Stimulated activated CD8-positive, alpha-beta memory T cell treated with anti-CD3 and anti-CD28 coated beads, Interleukin-4, amount 100 ng/mL, for 4 hours (primary cell): ENCODE measurements around the gene CMTM1.

Experiments used
- DNase-seq, 2 donors: peaks; one replicate each; pipeline ENCODE4 v3.0.0-alpha.2; 2020; ENCODE audit warnings: low read depth in 2 of 2, low spot score in 1 of 2

Gene CMTM1

GRCh38 chr16:66566051-66566901 lies at the start of gene CMTM1:
Gene CMTM1, plus strand, starts transcription at chr16:66566439. Its CDS starts 75 bp downstream, at chr16:66566514.
- no peak for DNase-seq

- no peak for DNase-seq
Observed at GRCh38 chr16:66516509-66516807, 49.8 kb upstream of the CMTM1 start.

GRCh38 chr16:66516808-66517585 lies 49.2 kb upstream of the CMTM1 start:
- peak; percentile 43 to 72 for DNase-seq

DNA sequence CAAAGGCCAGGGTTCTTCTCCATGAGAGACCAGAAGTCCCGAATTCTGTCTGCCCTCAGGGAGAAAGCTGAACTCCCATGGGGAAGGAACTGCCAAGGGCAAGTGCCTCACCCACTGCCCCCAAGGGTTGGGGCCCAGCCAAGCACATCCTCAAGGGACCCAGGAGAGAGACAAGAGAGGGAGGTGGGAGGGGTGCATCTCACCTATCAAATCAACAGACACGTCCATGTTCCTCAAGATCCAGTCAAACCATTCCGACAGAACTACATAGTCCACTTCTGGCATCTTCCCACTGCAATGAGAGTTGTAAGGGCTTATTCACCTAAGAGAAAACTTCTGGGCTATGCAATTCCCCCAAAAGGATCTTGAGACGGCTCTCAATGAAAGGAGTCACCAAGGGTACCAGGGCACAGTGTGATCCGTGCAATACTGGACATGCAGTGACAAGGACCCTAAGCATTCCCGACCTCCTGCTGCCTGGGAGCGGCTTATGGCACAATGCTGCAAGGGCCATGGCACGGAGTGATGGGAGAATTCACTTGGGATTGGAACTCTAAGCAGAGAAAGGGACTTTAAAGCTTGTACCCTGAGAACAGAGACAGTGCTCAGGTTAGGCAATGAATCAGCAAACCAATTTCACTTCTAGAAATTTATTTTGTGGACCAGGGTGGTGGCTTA lies 48.5 kb upstream of the CMTM1 start:
- no peak for DNase-seq

DNA sequence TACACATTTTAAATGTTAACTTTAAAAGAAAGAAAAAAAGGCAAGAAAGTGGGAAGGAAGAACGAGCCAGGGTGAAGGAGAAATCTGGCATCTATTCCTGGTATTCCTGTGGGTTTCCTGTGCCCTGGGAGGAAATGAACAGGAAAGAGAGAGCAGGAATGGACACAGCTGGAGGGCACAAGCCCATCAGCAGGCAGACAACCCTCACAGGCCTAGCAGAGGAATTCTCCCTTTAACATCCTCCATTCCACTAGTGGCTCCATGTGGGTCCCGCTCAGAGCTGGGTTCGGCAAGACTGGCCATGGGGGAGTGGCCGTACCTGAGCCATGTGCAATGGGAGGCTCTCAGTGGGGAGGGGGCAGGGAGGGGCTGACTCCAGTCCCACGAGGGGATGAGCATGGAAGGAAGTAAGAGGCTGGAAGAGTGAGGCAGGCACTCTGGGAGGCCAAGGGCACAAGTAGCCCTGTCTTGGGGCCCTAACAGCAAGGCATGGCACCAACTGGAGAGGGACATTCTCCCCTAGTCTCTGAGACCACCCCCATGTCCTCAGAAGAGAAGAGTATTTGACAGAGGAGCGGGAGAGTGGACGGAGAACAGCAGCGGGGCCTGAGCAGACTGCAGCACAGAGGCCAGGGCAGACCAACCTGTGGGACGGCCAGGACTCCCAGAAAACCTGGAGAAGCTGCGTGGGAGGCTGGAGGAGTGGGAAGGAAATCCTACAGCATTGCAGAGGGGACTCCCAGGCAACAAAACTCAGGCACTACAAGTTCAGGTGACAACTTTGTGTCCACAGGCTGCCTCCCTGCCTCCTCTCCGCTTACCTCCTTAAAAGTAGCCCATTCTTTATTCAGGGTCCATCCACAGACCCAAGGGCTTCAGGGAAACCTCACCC lies 46.5 kb upstream of the CMTM1 start:
- no peak for DNase-seq

DNA sequence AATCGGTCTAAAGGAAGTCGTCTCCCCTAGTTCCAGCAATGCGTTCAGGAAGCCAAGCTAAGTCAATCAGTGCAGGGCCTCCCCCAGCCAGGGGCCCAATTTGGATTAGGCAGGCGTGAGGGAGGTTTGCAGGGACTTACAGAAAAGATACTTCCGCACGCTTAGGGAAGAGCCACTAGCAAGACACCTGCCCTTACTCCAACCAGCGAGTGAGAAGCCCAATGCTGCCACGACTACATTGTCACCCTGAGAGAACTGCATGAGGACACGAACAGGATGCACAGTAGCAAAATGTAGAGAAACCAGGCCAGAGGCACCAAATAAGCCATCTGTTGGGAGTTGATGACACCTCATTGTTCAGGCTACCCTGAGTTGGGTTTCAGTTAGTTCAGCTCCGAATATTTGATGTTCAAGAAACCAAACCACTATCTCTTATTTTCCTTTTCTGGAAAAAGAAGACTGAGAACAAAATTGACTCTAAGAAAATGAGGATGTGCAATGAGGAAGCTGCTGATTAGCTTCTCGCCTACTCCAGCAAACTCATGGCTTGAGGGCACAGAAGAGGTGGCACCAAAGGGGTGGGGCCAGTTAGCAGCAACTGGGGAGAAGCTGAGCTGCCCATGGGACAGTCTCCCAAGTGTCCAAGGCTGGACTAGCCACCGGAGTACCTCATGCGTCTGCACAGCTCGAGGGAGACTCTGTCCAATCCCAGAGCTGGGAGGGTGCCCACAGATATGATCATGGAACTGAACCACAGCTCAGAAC lies 45.7 kb upstream of the CMTM1 start:
- DNase-seq: no peak

GRCh38 chr16:66521252-66521713 lies 45.0 kb upstream of the CMTM1 start:
- no peak for DNase-seq

DNA sequence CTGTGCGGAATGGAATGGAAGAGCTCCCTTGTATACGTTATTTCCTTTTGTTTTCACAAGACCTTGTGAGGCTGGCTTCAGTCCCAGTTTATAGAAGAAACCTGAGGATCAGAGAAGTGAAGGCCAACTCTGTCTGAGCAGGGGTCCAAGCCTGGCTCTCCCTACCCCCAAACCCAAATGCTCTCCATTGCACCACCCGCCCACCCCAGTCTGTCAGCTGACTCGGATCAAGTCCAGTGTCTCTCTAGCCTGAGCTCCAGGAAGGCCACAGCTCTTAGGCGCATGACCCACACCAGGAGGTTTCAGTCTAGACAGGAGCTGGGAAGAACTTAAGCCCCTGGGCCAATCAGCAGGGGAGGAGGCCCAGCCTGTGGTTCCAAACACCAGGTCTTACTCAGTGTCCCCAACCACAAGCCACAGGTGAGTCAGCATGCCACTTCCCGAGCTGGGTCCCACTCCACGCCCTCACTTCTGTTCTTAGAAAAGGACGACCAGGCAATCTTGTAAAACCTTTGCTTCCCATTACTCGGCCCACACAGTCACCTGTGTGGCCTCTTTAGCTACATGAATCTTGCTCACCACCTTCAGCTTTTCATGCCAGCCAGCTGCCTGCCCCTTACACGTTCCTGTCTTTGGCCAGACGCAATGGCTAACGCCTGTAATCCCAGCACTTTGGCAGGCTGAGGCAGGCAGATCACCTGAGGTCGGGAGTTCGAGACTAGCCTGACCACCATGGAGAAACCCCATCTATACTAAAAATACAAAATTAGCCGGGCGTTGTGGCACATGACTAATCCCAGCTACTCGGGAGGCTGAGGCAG lies 44.1 kb upstream of the CMTM1 start:
- peak; percentile 90 to 91 for DNase-seq

GRCh38 chr16:66522816-66523590 lies 43.2 kb upstream of the CMTM1 start:
- DNase-seq: no peak

DNA sequence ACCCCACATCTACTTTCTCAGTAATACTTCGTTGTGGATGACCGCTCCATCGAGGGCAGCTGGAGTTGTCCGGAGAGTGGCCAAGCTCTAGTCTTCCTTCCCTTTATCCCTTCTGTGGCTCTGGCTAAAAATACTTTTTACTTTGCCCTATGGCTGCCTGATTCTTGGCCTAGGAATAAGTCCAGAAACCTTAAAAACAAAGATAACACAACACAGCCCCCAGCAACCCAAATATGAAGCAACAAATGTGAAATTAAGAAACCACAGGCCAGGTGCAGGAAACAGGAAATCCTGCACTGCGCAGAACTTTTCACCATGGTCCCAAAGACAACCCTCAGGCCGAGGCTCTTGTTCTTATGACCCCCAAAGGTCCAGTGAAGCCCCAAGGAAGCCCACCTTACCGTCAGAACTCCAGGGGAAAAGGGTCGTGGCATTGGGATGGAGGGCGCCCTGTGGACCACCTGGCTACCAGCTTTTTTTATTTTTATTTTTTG lies 42.3 kb upstream of the CMTM1 start:
- DNase-seq: no peak

DNA sequence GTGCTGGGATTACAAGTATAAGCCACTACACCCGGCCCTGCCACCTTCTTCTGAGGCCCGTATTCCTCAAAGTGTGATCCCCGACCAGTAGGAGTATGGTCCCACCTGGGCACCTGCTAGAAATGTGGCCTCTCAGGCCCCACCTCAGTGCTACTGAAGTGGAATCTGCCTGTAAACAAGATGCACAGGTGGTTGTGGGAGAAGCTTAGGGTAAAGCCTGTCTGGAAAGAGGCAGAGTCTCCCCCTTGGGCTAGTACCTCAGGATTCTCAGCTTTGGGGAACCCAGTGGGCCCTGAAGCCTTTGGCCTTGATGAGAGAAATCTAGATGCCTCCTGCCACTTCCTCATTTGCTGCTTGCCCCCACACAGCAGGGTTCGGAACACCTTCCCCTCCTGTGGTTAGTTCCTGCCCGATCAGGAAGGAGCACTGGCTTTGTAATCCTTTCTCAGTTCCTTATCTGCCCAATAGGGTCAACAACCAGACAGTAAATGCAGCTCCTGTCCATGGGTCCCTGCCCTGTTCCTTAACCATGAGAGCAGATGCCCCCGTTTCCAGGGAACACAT lies 41.6 kb upstream of the CMTM1 start:
- DNase-seq: no peak

GRCh38 chr16:66525396-66526180 lies 40.7 kb upstream of the CMTM1 start:
- DNase-seq: no peak

DNA sequence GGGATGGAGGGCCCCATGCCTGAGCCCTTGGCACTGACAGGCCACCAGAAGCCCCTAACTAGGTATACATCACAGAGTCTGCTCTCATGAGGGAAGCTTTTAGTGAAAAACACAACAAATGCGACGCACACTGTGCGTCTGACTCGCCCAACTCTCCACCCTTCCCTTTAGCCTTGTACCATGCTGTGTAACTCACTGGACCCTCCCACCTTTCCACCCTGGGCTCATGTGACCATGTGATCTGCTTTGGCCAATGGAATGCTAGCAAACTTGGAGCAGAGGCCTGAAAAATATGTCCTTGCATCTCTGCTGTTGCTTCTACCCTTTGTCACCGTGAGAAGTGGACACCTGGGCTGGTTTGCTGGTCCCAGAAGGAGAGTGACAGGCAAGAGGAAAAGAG lies 37.9 kb upstream of the CMTM1 start:
- DNase-seq: no peak

DNA sequence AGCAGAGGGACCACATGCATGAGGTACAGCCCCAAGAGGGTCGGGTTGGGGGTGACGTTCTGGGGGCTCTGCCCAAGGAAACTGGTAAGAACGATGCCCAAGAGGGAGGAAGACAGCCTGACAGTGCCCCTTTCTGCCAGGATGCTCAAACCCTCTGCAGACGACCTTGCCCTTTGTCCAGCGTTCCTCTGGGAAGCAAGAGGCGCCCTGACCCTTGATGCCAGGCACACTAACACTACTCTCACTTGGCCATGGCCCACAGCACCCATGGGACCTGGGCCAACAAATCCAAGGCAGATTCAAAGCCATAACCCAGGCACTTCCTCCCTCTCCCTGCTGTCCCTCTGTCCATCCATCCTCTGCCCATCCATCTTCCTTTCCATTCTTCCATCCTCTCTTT lies 36.8 kb upstream of the CMTM1 start:
- DNase-seq: no peak

DNA sequence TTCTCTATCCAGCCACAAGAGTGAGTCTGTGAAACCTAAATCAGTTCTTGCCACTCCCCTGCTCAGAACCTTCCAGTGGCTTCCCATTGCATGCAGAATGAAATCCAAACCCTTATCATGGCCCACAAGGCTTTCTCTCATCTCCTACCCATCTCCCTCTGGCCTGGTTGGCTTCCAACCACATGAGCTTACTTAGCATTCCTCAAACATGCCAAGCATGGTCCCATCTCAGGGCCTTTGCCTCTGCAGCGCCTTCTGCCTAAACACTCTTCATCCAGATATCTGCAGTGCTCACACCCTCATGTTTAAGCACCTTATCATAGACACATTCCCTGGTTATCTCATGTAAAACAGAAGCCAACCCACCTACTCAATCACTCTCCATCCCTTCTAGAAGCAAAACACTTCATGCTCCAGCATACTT lies 31.9 kb upstream of the CMTM1 start:
- no peak for DNase-seq

DNA sequence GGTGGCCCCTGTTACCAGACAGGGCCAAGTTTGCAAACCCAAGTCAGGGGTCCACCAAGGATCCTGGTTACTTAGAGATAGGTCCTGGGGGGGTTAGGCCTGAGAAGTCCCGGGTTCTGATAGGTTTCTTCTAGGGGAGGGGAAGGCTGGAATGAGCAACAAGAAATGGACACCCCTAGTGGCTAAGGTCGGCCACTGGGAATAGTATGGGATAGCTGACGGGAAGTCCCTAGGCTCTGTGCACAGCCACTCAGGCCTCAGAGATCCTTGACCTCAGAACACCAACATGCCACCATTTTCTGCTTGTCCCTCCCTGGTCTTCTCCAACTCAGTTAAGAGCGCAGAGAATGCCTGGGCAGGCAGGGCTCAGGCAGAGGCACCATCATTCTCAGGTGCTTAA lies 29.7 kb upstream of the CMTM1 start:
- DNase-seq: no peak

- DNase-seq: no peak
Observed at GRCh38 chr16:66537236-66537635, 29.0 kb upstream of the CMTM1 start.
